Measurements from ENCODE around the gene GVQW3. TPM values are rescaled to one million over a fixed set of nuclear protein-coding genes. Genes with fewer than 3 reads are reported as not detected.

The GVQW3 gene
- total and polyA plus RNA-seq, 2 of the 8 experiments (the other 6 are each of a cell fraction or from before 2014, with no cell fraction given), result 5.5 to 8.1 TPM

GRCh38 chr11:76444384-76445120, 63.4 kb downstream of the GVQW3 start, which contains the start of gene EMSY:
EMSY (plus strand) TSS chr11:76445018; CDS start chr11:76446939, 1,921 bp downstream.
- FAIRE-seq (peak; percentile 96), DNase-seq (ENCODE audit: low read depth in 1 of 2, low spot score in 2 of 2) (peak; percentile 89 to 98)
- Histone ChIP-seq H3K23ac (ENCODE audit: insufficient read length) (no peak within 1 kb of the TSS), H3K4me1 (replicated peaks in 1 of 4; ENCODE audit: control insufficient read depth in 3 of 4, insufficient read depth in 4 of 4, low read length in 3 of 4) (peaks cover 0 to 20% (median 1%) of the 10 kb centered on the region in 4 experiments; a peak in 5 of 7 replicates), H3K9me3 (ENCODE audit: insufficient read depth in 2 of 2, low read depth in 1 of 2, low read length in 1 of 2) (no peaks in the 10 kb centered on the region), H2BK120ac (replicated peaks; ENCODE audit: low read depth, low read length) (peak within 1 kb of the TSS; percentile 68), H3K36me3 (ENCODE audit: control insufficient read depth in 2 of 4, insufficient read depth in 4 of 4, low read length in 3 of 4) (peaks cover 0 to 22% (median 1%) of the 10 kb centered on the region in 4 experiments; a peak in 2 of 8 replicates), H2BK5ac (ENCODE audit: low read depth, low read length) (peak within 1 kb of the TSS; percentile 99), H3K4ac (replicated peaks; ENCODE audit: insufficient read length, low read depth, low read length) (peak within 1 kb of the TSS; percentile 47), H4K8ac (ENCODE audit: extremely low read depth, insufficient read depth, low read length) (peak within 1 kb of the TSS; percentile 95), H2BK12ac (ENCODE audit: low read depth, low read length) (peak within 1 kb of the TSS; percentile 98), H3K23me2 (ENCODE audit: low read depth, low read length) (peaks cover 3% of the 10 kb centered on the region; the same call in 1 of the 2 replicates), H3K14ac (ENCODE audit: insufficient read length) (no peak within 1 kb of the TSS), H3K79me2 (ENCODE audit: control insufficient read depth in 1 of 2, insufficient read depth in 2 of 2, low read length in 2 of 2) (peaks cover 0 to 53% of the 10 kb centered on the region in 2 experiments; a peak in 3 of 4 replicates), H2AK5ac (ENCODE audit: low read depth, low read length) (peak within 1 kb of the TSS; percentile 99; the same call in 1 of the 2 replicates), H4K91ac (replicated peaks; ENCODE audit: insufficient read length, low read length) (peak within 1 kb of the TSS; percentile 69), H3K27me3 (replicated peaks in 1 of 4; ENCODE audit: control insufficient read depth in 3 of 4, extremely low read depth in 1 of 4, insufficient read depth in 3 of 4, low read length in 3 of 4) (no peaks in the 10 kb centered on the region), H2BK15ac (ENCODE audit: low read length) (peak within 1 kb of the TSS; percentile 38; the same call in 1 of the 2 replicates), H3K27ac (ENCODE audit: low read depth, low read length) (peak within 1 kb of the TSS; percentile 98), H3K4me3 (ENCODE audit: extremely low read depth in 1 of 4, insufficient read depth in 2 of 4, low read depth in 3 of 4, low read length in 4 of 4) (peak within 1 kb of the TSS; percentile 77 to 99 (median 96)), H3K4me2 (ENCODE audit: insufficient read depth in 1 of 2, low read depth in 2 of 2, low read length in 2 of 2) (peak within 1 kb of the TSS; percentile 77 to 89), H2BK20ac (ENCODE audit: low read length) (peak within 1 kb of the TSS; percentile 26; the same call in 1 of the 2 replicates), H3K56ac (replicated peaks; ENCODE audit: insufficient read length, low read depth, low read length) (peak within 1 kb of the TSS; percentile 55), H3K79me1 (ENCODE audit: low read depth, low read length) (no peaks in the 10 kb centered on the region; the same call in 1 of the 2 replicates), H2AFZ (ENCODE audit: low read length) (peak within 1 kb of the TSS; percentile 82; the same call in 1 of the 2 replicates), H4K5ac (ENCODE audit: insufficient read length, low read depth, low read length) (peak within 1 kb of the TSS; percentile 84), H4K20me1 (replicated peaks in 1 of 2; ENCODE audit: control insufficient read depth in 1 of 2, insufficient read depth in 2 of 2, low read length in 2 of 2) (no peaks in the 10 kb centered on the region), H3K9ac (replicated peaks in 1 of 4; ENCODE audit: extremely low read depth in 1 of 4, low read depth in 3 of 4, low read length in 3 of 4) (peak within 1 kb of the TSS; percentile 97 to 100 (median 98)), H3K18ac (ENCODE audit: extremely low read depth, low read length) (peak within 1 kb of the TSS; percentile 84)
- ChIA-PET POLR2A (ENCODE audit: partially characterized antibody) (interaction anchor here (0.9 to 6.5 kb wide), 4 partner anchors 10 to 87 kb away, joined by 3 to 87 read pairs (median 3); no protein-coding TSS in a partner anchor), CTCF (ENCODE audit: partially characterized antibody) (interaction anchor here (1.1 to 3.5 kb wide), 5 partner anchors 11 to 236 kb away, joined by 3 to 21 read pairs (median 13); no protein-coding TSS in a partner anchor)
- WGBS, 2 experiments (ENCODE audit: extremely low coverage in 1 of 2, insufficient coverage in 1 of 2, insufficient read length in 1 of 2, insufficient replicate concordance in 2 of 2, low coverage in 1 of 2, low lambda C conversion rate in 2 of 2, missing lambda C conversion rate in 1 of 2), result 2% methylated on average over 51 of the region's 53 CpGs; no CpG with 5 or more reads in 1 of the 2 experiments
- no peak for TF ChIP-seq BCL11A (IDR thresholded peaks at IDR 0.05; ENCODE audit: low read depth in 2 of 2, low read length in 2 of 2)
- TF ChIP-seq RXRA (IDR thresholded peaks at IDR 0.05; ENCODE audit: insufficient read depth, low read depth, low read length), result no peak
- peak; percentile 27 for TF ChIP-seq KDM4A (IDR thresholded peaks at IDR 0.05; ENCODE audit: low read depth, low read length, severe bottlenecking)
- TF ChIP-seq SP1 (IDR thresholded peaks at IDR 0.05; ENCODE audit: low read depth, low read length), result peak; percentile 18; the same call in 1 of the 2 replicates
- TF ChIP-seq SP4 (IDR thresholded peaks at IDR 0.05; ENCODE audit: low read length), result peak; percentile 45; the same call in 1 of the 2 replicates
- TF ChIP-seq TAF1 (IDR thresholded peaks at IDR 0.05; ENCODE audit: low read depth, low read length), result peak; percentile 99
- TF ChIP-seq E2F6 (IDR thresholded peaks at IDR 0.05), result 0 out of 2 replicates have a peak, but pooled peaks have one; percentile 49
- no peak for TF ChIP-seq EGR1 (IDR thresholded peaks at IDR 0.05; ENCODE audit: borderline replicate concordance, low read depth, low read length)

All from H1 (cell line).